HG02763 (cell line): ENCODE results near the gene CHMP1B.
"Not testable (repeated sequence)": the region's sequence is repeated elsewhere in the genome, so short reads cannot be mapped to it uniquely, and the experiment has no call there.

Experiments
- ATAC-seq: cut with Tn5 transposase; IDR thresholded peaks from one replicate; pipeline ENCODE4 v1.9.1; 2021; ENCODE audit warnings: mild to moderate bottlenecking, moderate library complexity; ENCODE audit not compliant: unreplicated experiment

CHMP1B gene

DNA sequence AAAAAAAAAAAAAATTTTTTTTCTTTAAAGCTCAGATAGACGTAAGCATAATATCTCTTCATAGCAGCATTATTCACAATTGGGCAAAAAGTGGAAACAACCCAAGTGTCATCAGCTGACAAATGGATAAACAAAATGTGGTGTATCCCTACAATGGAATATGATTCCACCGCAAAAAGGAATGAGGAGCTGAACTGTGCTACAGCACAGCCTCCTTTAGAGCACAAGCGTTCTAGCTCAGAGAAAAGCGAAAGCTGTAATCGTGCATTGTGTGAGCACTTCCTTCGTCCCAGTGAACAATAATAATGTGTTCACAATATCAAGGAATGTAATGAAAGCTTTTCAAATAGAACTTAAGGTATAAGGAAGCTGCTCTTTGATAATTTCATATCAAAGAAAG, 11.7 kb upstream of the CHMP1B start:
- no peak for ATAC-seq

DNA sequence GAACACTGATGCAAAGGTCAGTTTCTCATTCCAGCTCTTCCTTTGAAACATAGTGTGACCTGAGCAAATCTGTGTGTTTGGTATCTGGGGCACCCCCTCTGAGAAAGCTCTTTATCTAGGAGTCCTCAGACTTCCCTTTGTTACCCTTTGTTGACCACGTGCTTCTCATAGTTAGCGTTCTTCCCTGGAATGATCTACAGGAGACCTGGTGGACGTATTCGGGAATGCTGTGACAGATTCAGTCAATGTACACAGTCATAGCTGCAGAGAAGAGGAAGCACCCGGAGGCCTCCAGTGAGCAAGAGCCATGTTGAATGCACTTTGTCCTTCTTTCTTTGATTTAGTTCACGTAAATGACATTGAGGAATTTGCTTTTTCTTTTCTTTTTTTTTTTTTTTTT, 10.7 kb upstream of the CHMP1B start:
- no peak for ATAC-seq

DNA sequence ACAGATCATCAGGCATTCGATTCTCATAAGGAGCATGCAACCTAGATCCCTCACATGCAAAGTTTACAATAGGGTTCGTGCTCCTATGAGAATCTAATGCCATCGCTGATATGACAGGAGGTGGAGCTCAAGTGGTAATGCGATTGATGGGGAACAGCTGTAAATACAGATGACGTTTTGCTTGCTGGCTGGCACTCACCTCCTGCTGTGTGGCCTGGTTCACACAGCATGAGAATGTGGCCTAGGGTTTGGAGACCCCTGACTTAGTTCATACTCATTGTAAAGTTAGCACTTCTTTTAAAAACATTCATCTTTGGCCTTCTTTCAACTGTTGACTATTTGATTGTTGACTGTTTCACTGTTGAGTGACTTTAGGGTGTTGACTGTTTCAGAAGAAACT, 8.7 kb upstream of the CHMP1B start:
- no peak for ATAC-seq

DNA sequence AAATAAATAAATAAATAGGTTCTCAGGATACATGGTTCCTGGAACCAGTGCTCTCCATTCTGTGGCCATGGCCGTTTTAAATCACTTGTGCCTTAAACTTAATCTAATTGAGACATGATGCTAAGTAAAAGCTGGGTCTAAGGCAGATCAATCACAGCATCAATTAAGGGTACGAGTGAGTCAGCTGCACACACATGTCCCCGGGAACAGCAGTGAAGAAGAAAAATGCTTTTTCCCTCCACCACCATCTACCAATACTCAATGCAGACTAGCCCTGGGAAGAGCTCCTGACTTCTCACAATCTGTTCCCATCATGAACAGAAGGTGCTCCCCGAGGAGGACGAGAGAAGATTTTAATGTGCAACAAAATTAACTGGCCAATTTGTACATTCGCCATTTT, 6.8 kb upstream of the CHMP1B start:
- no peak for ATAC-seq

DNA sequence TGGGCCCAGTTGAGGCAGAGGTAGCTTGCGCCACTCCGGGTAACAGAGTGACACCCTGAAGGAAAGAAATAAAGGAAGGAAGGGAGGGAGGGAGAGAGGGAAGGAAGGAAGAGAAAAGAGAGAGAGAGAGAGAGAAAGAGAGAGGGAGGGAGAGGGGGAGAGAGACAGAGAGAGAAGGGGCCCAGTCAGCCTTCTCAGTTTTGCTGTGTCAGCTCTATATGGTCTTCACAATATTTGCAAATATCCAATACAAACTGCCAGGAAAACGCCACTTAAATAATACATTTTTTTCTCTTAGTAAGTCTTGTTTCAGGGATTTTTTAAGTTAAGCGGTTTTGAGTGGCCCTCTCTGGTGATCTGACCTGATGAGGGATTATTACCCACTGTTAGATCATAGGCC, 5.6 kb upstream of the CHMP1B start:
- ATAC-seq: no peak

DNA sequence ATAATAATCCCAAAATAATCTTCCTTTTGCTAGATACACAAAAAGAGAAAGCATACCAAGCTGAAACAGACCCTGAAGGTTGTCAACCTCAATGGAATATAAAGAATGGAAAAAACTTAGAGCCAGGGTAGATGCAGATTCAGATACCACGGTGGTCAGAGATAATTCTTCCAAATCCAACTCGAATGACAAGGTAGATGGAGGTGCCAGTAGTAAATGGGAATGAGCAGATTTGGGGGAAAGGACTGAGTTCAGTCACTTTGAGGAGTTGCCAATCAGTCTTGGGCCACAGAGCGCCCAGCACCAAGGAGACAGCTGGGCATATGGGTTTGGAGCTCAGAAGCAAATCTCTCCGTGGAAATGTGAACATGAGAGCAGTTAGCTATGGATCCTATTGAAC, 3.4 kb upstream of the CHMP1B start:
- no peak for ATAC-seq

DNA sequence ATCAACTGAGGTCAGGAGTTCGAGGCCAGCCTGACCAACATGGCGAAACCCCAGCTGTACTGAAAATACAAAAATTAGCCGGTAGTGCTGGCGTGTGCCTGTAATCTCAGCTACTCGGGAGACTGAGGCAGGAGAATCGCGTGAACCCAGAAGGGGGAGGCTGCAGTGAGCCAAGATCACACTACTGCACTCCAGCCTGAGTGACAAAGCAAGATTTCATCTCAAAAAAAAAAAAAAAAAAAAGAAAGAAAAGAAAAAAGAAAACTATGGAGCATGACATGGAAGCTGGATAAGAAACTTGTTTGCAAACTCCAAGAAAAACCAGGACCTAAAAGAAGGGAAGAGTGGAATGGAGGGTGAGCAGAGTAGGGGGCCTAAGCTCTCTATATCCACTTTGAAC, 1.9 kb upstream of the CHMP1B start:
- ATAC-seq: no peak

DNA sequence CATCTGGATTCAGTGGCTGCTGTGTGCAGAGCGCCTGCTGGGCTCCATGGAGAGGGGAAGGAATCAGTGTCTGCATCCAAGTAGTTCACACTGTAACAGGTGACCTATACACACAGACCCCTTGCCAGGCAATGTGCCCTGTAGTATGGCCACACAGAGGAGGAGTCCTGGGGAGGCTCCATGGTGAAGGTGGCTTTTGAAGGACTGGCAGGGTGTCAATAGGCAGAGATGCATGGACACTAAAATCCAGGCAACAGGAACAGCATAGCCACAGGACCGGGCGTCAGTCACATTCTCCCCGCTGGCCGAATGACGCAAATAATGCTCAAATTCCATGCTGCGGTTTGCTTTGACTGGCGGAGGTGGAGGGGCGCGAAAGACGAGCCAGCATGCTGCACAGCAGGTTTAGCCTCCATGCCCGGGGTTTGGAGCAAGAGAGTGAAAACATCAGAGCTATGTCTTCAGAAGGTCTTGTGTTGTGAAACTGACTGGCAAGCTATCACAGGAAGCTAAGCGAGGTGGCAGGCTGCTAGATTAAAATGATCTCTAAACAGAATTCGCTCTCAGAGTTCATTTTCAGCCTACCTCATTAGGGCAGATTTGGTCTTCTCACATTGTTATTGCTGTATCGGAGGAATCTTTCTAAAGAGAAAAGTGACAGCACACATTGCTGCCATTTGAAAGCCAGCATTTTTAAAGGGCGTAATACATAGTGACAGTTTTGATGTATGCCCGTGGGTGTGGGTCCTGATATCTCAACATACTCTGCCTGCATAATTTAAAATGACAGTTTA, 1.2 kb upstream of the CHMP1B start:
- ATAC-seq: no peak

DNA sequence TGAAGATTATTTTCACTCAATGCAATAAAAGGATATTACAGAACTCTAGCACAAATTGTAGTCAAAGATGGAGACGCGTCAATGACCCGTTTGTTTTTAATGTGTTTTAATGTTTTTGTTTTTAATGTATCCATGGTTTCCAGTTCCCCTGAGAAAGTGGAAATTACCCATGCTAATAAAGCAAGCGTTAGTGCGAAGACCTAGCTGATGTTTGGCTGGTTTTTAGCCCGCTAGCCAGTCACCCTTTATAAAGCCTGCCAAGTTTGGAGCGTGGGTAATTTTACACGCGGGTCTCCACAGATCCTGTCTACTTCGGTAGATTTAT, 430 bp upstream of the CHMP1B start:
- peak; percentile 30 for ATAC-seq

DNA sequence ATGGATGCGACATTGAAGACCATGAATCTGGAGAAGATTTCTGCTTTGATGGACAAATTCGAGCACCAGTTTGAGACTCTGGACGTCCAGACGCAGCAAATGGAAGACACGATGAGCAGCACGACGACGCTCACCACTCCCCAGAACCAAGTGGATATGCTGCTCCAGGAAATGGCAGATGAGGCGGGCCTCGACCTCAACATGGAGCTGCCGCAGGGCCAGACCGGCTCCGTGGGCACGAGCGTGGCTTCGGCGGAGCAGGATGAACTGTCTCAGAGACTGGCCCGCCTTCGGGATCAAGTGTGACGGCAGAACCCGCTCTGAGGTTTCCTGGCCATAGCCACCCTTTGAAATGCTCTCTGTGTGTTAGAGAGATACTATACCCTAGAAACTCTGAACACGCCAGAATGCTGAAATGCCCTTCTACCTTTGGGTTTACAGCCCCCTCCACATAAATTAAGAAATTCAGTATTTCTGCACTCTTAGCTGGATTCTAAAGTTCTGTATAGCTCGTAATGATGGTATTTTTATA, 659 bp downstream of the CHMP1B start:
- ATAC-seq: peak; percentile 7

DNA sequence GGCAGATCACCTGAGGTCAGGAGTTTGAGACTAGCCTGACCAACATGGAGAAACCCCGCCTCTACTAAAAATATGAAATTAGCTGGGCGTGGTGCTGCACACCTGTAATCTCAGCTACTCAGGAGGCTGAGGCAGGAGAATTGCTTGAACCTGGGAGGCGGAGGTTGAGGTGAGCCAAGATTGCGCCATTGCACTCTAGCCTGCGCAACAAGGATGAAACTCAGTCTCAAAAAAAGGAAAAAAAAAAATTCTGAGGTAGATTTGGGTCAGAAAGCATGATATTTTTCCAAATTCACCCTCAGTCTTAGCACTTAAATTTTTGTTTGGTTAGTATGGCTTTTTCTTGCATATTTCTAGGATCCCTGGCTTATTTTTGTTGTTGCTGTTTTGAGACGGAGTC, 3.3 kb downstream of the CHMP1B start:
- ATAC-seq: not testable (repeated sequence)

DNA sequence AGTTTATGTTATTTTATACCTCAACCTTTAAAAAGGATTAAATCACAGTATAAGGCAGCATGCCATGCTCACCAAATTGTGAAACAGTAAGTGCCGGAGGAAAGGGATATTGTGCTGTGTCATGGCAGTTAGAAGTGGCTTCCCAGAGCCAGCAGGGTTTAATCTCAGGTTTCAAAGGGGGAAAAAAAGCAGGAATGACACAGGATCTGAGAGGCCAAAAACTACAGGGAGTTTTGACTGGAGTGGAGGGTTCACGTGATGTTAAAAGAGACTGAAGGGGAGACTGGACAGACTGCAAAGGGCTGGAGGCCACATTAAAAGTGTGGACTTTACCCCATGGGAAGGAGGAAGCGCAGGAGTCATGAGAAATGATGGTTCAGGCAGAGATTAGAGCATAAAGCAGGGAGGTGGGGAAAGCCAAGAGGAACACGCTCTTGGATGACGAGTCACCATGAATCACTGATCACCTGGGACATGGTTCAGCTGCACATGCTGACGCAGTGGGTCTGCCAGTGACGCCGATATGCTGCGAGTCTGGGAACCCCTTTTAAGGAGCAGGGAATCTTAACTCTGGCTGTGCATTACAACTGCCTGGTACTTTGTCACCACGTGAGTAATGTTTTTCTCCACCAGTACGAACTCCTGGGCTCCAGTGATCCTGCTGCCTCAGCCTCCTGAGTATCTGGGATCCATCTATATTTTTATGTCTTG, 6.1 kb downstream of the CHMP1B start:
- ATAC-seq: no peak

DNA sequence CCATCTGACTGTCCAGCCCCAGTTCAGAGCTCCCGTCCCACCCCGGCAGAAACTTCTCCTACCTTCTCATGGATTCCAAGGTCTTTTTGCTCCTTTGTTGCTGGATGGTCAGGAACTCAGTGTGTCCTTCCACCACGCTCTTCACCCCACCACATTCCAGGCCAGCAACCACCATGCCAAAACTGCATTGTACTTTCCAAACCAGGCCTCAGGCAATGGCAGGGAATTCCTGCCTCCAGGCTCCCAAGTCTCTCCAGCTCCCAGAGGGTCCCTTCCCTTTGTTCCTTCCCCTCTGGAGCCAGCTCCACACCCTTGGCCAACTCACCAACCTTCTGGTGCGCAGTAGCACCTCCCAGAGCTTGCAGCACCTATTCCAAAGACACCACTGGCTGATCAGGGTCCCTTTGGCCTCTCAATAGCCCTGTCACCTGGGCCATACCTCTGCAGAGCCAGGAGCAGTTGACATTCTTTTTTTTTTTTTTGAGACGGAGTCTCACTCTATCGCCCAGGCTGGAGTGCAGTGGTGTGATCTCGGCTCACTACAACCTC, 8.1 kb downstream of the CHMP1B start:
- ATAC-seq: no peak

DNA sequence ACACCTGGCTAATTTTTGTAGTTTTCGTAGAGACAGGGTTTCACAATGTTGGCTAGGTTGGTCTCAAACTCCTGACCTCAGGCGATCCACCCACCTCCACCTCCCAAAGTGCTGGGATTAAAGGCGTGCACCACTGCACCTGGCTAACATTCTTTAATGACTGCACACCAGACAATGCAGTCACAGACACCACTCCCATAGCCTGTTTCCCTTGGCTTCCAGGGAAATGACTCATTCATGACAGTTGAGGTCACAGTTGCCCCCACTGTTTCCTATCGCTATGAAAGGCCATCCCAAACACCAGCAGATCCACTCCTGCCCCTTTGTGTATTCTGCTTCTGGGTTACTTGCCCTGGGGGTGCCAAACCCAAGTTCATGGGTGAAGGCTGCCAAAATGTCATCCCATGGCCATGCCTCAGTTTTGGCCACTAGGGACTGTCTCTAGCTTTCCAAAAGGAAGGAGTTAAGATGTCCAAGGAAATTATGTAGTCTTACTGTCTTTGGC, 8.7 kb downstream of the CHMP1B start:
- ATAC-seq: no peak

DNA sequence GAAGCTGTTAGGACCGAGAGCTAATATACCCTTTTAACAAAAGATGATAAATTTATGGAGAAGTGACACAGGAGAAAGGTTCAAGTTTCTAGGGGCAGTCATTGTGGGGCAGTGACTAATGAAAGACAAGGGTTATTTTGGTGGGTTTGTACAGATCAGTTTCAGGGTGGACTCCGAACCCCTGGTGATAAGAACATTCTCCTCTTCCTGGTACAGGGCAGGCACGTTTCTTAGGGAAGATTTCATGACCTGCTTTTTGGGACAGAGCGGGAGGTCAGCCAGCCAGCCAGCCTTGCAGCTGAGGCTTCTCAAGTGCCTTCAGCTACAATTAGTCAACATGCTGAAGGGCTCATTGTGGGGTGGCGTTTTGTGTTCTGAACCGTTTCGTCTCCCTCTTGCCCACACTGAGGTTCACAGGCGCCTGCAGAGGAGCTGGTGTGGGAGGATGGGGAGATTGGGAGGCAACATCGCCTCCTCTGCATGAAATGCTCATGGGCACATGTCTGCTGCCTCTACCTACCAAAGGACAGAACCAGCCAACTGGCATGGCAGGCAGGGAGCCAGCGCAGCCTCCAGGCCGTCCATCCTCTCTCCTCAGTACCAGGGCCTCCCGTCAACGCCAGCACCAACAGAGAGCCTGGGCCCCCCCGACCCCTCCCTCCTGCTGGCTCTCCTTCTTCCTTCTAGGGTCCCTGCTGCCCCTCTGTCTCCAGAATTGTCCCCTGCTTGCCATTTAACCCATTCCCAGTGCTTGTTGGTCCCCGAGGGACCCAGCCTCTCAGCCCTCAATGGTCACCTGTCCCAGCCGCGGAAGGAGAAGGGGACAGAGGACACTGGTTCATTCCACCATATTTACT, 9.6 kb downstream of the CHMP1B start:
- ATAC-seq: no peak

DNA sequence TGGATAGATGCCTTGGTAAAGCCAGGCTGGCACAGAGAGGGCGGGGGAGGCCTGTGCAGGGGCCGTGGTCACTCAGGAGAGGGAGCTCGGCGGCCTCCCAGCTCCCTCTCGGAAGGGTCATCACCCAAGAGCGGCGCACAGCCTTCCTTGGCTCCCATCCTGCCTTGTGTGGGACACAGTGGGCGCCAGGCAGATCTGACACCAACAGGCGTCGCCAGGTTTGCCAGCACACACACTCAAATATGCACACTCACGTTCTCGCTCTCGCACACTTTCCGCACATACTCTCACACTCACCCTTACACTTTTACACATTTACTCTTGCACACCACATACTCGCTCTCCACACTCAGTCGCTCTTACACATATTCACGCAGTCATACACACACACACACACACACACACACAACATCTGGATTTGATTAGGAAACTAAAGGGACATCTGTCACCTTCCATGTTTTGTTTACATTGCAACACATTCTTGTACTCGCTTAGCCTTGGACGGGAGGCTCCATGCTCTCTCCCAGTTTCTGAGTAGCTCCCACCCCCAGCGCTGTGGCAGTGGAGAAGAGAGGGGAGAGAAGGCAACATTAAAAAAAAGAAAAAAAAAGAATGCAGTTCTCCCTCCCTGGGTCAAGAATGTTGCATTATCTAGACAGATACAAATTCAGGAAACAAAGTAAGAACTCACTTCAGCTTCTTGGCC, 10.5 kb downstream of the CHMP1B start:
- no peak for ATAC-seq

DNA sequence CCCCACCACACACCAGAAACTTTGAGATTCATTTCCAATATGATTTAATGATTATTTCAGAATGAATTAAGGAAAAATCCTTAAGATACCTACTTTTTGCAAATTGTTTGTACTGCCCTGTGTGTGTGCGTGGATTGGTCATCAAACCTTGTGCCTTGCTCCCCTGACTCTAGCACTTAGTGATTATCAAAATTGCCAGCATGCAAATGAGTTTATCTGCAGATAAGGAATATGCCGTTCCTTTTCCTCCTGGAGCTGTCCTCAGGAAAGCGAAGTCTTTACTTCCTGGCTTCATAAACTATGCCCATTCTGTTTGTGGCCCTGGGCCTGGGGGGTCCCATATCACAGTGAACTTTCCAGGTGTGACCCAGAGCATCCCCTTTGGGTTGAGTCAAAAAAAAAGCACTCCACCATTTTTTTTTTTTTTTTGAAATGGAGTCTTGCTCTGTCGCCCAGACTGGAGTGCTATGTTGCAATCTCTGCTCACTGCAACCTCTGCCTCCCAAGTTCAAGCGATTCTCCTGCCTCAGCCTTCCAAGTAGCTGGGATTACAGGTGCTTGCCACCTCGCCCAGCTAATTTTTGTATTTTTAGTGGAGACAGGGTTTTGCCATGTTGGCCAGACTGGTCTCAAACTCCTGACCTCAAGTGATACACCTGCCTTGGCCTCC, 11.4 kb downstream of the CHMP1B start:
- ATAC-seq: no peak

DNA sequence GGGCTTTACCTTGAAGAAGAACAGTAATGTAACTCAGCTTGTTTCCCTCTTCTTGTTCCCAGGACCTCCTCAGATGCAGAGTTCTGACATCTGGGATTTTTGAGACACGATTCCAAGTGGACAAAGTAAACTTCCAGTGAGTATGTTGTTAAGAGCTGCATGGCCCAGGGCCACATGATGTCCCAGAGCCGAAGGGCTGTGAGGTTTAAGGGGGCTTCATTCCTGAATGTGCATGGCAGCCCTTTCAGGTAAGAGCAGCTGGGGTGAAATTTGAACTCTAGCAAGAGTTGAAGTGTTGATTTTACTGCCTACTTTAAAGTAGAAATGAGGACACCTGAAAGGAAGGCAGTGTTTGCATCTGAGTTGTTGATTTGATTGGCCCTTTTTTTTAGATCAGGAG, 13.3 kb downstream of the CHMP1B start:
- ATAC-seq: no peak

DNA sequence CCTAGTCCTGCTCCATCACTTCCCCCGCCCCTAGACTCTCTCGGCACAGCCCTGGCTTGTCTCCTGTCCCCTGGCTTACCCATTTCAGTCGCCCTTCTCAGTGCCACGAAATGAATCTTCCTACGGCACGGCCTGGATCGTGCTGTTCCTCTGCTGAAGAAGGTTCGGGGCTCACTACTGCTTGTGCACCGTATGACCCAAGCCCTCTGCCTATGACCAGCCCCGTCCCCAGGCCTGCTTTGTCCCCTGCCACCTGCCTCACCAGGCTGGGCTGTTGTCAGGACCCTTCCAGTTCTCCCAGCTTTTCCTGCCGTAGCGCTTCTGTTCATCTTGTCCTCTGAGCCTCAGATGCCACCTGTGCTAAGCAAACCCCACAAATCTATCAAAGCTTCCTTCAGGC, 13.9 kb downstream of the CHMP1B start:
- no peak for ATAC-seq

DNA sequence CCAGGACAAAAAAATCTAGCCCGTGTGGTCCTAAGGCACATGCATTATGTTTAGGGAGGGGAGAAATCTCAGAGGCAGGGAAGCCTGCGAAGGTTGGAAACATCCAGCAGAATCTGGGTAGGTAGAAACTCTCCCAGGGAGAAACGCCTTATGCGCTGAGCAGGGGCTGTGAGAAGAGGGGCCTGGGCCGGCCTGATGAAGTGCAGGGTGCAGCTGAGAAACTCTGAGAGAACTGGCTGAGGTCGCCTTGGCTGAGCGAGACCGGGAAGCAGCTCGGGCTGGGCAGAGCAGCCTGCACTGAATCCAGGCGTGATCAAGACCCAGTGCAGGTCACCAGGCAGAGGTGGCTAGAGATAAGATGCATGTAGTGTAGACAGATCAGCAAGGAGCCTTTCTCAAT, 15.1 kb downstream of the CHMP1B start:
- no peak for ATAC-seq
